Activated CD4-positive, alpha-beta T cell treated with anti-CD3 and anti-CD28 coated beads, Interleukin-2, amount 50 U/mL, for 48 hours (primary cell): ENCODE data around the gene TEX36.
A peak's percentile ranks its signal among the peaks of the same experiment; 100 is the strongest.
"Not testable (repeated sequence)": the region's sequence is repeated elsewhere in the genome, so short reads cannot be mapped to it uniquely, and the experiment has no call there.

Experiments
- DNase-seq, 2 experiments: peaks; one replicate each; pipeline ENCODE4 v3.0.0-alpha.2; 2020

Gene TEX36, protein sequence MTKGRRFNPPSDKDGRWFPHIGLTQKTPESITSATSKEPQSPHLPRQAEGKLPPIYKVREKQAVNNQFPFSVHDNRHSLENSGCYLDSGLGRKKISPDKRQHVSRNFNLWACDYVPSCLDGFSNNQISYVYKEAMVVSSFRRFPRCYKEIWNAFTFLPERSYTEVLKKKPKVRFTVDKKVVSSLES

DNA sequence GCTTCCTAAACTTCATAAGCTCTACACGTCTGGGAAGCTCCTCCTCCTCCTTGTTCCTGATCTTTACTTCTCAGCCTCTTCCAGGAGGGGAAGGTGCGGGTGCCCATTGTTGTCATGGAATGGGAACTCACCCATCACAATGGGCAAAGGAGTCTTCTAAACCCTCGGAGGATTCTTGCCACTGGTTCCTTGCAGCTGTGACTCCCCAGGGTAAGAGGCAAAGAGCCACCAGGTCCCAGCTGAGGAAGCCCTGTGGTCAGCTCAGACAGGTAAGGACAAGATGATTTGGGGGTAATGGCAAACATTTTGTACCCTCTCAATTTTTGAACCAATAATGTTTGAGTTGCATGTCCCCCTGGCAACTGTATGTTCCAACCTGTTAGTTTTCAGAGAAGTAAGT lies at the start of gene TEX36:
Gene TEX36 (minus strand): TSS at position 101 of the 400 bp plus-strand sequence. CDS start 174 bp downstream, outside the sequence.
- DNase-seq, result no peak

DNA sequence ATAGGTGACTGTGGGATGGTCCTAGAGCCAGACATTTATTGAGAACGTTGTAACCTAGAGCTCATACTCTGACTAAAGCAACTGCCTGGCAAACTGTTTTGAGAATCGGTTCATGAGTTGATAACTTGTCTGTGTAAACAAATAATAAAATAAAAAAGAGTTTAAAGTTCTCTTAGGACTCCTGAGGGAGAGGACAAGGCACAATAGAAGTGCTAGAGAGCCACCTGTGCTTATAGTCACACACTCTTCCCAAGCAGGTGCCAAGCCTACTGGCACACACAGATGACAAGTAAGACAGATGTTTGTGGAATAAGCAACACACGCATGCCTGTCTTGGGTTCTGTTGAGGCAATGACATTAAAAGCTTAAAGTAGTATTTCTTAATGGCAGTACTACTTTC lies 44.5 kb upstream of the TEX36 start:
- DNase-seq, result no peak

DNA sequence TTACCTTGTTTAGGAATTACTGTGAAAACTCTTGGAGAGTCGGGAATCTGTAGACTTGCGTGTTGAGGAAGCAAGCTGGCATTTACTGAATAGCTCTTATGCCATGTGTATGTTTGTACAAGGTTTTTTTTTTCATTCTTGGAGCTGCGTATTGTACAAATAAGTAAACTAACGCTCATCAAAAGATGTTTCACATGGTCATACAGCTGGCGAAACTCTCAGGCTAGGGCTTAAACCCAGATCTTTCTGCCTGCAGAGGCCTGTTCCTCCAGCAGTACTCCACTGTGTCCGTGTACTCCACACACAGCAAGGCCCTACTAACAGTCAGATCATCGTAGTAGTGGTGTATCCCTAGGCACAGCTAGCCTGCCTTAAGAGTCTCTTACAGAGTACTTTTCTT lies 44.0 kb upstream of the TEX36 start:
- no peak for DNase-seq

DNA sequence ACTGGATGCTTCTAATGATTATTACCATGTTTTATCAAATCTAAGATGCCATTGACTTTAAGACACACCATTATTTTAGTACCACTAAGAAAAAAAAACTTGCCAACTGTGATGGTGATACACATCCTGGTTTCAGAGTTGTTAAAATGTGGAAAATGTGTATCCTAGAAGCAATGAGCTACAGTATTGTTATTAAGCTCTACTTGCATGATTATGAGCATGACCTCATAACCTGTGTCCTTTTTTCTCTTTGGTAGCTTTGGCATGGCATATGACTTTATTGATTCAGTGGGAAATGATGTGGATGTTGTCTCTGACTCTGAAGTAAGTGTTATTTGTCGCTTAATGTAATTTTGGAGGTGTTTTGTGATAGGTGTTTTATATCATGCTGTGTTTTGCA lies 39.8 kb upstream of the TEX36 start:
- no peak for DNase-seq

DNA sequence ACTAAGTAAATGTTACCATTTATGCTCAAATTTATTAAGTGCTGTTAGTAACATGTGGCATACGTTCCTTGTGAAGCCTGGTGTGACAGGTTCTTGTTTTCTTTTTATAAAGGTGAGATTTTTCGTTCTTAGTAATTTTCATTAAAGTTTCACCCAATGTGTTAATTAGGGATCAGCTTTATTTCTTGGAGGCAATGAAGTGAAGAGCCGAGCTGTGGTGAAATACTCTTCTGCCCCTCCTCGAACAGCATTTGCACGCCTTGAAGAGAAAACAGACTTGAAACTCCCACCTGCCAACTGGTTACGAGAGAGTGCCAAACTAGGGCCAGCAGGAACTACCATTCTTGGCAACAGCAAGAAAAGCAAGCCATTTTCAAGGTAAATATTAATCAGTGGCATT lies 38.1 kb upstream of the TEX36 start:
- no peak for DNase-seq

DNA sequence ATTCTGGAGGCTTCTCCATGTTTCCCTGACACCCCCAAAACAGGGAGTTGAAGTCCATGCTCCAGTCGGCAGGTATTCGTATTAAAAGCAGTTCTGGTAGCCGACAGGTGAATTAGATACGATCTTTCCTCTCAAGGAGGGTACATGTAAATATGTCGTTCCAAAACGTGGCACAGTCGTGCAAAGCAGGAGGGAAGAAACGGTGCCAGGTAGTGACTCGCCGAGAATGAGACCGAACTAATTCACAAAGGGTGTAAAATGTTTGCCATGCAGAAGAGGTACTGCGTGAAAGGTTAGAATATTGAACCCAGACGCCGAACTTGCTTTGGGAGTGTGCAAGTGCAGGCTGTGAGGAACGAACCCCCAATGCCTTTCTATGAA lies 37.0 kb upstream of the TEX36 start:
- DNase-seq, result peak in 1 of 2 experiments; percentile 1

DNA sequence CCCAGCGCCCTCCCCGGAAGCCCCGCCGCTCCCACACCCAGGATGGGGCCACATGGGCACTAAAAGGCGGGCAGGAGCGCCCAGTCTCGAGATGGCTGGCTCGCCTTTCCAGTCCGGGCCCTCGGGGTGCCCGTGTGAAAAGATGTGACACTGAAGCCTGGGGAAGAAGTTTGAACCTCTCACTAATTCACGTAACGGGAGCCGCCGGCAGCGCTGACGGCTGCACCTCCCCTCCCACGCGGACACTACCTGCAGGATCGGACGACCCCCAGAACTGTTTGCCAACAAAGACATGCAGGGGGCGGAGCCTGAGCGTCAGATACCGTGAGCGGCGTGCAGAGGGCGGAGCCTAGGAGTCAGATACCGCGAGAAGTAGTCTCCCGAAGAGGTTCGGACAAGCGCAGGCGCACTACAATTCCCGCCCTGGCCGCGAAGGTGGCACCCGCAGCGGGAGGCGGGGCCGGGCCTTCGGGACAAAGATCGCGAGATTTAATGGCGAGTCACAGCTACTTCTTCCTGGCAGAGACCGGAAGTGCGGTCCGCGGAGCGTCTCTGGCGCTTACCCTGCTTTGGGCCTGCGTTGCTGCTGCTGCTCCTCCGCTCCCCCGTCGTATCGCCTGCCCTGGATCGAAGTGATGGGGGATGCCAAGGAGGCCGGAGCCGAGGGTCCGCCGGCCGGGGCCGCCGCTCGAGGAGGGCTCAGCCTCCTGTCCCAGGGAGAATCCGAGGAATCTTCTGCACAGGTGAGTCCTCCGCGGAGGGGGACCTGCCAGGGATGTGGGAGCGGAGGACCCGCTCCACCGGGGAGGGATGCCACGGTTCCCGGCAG lies 36.4 kb upstream of the TEX36 start, which contains the start of gene EDRF1:
Gene EDRF1 (plus strand): TSS at position 537 of the 829 bp plus-strand sequence. CDS start 99 bp downstream, at position 636.
- peak; percentile 98 to 99 for DNase-seq

DNA sequence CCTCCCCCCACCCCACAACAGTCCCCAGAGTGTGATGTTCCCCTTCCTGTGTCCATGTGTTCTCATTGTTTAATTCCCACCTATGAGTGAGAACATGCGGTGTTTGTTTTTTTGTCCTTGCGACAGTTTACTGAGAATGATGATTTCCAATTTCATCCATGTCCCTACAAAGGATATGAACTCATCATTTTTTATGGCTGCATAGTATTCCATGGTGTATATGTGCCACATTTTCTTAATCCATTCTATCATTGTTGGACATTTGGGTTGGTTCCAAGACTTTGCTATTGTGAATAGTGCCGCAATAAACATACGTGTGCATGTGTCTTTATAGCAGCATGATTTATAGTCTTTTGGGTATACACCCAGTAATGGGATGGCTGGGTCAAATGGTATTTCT lies 31.8 kb upstream of the TEX36 start:
- DNase-seq, result not testable (repeated sequence)

DNA sequence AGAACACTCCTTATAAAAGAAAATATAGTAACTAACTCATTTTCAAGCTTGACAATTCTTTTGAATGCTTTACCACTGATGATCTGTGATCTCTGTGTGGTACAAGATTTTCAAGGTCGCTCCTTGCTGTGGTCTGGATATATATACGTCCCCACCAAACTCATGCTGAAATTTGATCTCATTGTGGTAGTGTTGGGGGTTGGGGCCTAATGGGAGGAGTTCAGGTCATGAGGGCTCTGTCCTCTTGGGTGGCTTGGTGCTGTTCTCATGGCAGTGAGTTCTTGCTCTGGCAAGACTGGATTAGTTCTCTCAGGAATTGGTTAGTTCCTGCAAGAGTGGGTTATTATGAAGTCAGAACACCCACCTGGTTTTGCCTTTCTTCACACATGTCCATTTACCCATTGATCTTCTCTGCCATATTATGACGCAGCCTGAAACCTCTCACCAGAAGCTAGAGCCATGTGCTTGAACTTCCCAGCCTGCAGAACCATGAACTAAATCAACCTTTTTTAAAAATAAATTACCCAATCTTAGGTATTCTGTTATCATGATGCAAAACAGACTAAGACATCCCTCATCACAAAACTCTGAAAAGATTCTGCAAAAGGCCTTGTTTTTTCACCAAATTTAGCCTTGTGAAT lies 28.3 kb upstream of the TEX36 start:
- no peak for DNase-seq

DNA sequence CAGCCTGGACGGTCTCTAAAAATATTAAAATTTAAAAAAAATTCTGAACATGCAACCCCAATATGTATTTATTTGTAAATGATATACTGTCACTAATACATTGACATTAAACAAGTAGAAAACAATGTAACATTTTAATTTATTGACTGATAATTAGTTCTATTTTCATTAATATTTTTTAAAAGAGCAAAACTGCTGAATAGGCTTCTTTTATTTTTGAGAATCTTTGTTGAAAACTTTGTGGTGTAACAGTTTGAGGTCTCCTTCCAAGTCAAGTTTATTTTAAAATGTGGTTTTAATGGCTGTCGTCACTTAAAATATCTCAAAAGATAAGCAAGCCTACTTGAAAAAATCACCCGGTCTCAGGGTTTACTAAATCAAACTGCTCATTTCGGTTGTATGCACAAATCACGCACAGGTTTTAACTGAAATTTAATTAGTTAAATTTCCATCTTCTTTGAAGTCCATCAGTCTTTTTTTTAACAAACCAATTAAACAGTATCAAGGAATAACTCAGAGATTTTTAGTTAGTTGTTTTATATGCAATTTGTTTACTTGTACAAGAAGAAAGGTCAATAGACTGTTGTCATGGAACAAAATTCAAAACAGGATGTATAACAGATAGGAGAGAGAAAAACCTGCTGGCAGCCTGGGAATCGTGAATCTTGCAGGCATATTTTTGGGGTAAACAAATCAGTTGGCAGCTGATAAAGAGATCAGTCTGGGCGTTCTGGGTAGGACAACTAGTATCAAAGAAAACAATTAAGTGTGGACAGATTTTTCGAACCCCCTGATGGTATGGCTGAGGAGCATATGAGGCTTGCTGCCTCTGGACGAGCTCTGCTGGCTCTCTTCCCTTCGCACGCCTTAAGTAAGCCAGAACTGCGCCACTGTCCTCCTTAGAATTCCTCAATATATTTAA lies 26.9 kb upstream of the TEX36 start:
- no peak for DNase-seq

DNA sequence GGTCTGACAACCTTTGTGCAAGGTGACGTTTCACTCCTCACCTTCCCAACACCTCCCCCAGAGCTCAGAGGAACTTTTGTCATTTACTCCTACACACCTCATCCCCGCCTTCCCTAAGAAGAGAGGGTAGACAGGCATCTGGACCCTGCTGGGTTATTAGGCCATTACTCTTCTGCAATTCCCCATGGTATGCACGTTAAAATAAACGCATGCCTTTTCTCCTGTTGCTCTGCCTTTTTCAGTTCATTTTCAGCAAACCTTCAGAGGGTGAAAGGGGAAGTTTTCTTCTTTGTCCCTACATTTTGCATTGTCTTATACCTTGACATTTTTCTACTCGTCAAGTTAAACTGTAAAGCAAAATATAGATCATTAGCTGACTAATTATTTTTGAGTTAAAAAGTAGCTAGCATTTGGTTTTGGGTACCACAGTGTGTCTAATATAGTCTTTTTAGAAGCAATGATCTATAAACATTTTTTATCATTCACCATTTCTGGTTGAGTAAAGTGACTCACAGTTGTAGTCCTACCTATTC lies 26.1 kb upstream of the TEX36 start:
- DNase-seq, result no peak

DNA sequence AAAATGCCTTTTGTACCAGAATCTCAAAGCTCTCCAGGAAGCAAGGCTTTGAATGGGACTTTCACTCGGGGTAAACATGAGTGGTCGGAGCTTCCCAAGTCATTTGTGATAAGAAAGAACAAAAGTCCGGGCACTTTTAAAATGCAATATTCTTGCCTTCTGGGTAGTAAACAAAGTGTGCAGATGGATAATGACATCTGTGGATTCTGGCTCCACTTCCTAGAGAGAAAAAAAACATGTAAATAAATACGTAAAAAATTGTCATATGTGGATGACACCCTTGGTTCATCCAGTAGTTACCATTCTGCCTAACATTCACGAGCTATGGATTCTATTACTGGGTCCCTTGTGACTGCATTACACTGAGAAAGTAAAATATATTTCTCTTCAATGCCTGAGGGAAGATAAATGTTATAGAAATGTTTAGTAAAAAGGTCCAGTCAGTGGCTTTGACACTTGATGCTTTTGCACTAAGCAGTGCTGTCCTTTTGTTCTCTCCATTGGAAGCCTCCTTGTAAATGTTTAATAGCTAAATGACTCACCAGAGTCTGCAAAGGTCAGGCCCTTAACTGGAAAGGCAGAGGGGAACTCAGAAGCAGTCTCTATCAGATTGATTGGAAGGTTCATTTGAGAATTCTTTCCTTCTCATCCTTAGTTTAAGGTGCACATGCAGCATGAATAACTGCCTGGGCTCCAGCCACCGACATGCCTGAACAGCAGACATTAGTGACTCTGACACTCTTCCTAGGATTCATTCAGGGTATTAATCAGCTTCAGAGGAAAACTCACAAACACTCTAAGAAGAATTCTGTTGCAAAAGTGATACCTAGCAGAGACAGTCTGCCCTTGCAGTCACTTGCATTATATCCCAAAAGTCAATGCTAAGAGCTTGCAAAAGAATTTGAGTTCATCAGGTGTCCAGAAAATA lies 24.8 kb upstream of the TEX36 start:
- no peak for DNase-seq

DNA sequence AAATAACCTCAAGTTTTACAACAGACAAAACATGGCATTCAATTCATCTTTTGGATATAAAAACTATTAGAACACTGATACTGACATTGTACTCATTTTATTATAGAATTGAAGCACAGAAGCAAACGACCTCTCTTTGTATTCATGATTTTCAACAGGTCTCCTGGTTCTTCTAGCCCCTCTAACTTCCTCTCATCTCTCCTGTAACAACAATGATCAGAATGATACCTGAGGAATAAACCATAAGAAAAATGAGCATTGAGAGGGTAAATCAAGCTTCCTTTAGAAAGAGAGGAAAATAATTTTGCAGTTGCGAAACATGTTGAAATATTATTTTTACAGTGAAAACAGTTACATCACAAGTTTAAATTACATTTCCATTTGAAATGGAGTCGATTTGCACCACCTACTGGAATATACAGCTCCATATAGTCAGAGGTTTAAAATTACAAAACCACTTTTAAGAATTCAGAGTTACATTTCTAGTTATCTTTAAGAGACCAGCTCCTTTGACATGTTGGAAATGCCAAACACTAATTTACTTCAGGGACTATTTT lies 17.5 kb upstream of the TEX36 start:
- DNase-seq, result no peak

DNA sequence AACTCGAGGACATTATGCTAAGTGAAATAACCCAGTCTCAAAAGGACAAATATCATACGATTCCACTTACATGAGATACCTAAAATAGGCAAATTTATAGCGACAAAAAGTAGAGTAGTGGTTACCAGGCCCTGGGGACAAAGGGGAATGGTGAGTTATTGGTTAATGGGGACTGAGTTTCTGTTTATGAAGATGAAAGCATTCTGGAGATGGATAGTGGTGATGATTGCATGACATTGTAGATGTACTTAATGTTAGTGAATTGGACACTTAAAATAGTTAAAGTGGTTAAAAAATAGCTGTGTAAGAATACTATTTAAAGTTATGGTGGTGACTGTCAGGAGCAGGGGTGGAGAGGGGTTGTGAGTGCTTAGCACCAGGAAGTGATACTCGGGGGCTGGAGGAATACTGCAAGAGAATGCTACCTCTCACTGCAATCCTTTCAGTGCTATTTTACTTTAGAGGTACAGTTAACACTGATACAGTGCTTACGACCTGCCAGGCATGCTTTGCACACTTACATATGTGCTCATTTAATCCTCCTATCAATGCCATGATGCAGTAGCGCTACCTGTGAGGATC lies 16.7 kb upstream of the TEX36 start:
- no peak for DNase-seq

DNA sequence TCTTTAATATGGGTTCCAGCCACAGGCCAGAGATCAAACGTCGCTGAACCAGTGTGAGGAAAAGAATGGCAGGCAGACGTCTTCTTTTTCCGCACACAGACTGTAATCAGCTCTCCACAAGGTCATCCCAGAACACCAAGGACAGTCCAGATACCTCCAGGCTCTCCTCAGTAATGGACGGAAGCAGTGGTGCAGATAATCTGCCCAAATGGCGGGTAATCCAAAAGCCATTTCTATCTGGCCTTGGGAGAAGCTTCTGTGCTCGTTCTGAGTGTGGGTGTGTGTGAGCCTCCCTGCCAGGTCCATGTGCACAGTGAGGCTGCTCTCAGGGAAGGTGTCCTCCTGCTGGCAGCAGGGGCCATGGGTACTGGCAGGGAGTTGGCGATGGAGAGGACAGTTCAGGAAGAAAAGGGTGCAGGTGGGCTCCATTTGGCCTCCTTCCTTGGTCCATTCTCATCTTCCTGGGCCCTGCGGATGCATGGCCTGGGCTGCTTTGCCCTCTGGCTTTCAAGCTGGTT lies 15.6 kb upstream of the TEX36 start:
- DNase-seq, result no peak

DNA sequence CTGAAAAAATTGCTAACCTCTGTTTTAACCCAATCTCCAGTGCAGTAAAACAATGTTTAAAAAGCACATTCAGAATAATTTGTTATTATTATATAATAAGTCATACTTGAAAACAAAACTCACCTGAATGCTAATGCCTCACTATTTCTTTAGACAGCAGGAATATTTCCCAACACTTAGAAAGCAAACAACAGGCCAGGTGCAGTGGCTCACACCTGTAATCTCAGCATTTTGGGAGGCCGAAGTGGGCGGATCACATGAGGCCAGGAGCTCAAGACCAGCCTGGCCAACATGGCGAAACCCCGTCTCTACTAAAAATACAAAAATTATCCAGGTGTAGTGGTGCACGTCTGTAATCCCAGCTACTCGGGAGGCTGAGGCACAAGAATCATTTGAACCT lies 13.9 kb upstream of the TEX36 start:
- DNase-seq, result not testable (repeated sequence)

DNA sequence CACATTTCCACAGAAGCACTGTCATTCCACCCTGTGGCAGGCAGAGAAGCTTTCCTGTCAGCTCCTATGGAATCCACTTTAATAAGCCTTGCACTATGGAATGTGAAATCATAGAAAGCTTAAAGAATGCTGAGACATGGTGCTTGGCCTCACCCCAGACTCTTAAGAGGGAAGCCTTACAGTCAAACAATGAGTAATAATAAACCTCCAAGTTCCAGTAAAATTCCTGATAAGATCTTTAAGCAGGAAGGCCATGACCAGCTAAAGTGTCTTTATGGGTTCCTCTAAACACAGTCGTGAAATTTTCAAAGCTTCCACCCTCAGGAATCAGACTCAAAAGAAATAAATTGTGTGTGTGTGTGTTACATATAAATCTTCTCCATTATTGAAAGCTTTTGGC lies 11.9 kb upstream of the TEX36 start:
- DNase-seq, result no peak

DNA sequence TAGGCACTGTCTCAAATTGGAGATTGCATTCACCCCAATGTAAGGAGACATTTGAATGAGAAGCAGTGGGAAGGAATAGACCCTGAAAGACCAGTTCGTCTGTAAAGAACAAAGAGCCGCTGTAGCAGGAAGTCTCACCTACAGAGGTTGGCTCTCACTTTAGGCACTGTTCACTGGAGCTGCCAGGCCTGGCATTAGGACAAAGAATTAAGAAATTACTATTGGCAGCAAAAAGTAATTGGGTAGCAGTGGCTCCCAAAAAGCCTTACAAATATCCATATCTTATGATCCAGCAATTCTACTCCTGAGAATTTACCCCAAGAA lies 10.5 kb upstream of the TEX36 start:
- no peak for DNase-seq

DNA sequence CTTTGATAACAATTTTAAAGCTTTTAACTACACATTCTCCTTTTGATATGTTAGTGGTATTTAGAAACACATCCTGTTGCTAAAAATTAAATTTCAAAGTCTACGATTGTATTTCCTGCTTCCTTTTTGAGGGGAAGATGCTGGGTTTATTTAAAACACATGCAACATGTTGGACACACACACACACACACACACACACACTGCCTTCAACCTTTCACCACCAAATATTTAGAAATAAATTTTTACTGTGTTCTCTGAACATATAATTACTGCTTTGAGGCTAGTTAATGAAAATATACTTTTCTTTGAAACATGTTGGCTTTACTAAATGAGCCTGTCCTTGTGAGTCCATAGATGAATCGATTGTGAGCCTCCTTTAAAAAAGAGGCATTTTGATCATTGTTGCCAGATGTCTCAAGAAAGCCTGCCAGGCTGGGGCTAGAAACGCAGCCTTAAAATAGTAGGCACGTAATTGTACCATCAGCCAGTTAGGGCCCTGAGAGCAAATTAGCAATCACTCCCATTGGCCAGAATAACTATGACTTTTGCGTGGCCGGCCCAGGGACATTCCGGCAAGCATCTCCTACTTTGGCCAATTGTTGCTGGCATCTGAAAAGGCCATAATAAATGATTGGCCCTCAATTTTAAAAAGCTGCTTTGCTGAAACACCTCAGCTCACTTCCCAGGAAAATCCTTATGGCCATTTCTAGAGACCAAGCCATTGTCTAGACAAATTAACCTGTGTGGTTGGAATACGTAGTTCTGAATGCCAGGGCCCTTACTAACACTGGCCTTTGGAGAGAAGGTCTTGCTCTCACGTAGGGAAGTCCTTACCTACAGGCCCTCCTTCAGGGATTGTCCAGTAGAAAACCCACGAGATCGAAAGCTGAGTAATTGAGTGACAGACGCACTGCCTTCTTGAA lies 9.9 kb upstream of the TEX36 start:
- no peak for DNase-seq

DNA sequence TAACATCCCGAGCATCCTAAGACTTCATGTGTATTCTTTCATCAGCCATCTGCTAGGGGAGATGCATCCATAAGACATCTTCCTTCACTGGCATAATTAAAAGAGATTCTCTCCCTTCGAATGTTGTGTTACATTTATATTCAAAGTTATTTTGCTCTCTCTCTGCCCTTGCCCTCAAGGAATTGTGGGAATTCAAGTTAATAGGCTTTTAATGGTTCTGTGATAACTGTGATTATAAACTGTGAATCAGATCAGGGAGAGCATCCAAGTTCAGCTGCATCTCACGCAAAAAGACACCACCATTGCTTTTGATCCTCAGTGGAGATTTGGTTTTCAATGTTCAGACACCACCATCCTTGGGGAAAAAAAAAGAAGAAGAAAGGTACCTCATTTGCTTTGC lies 9.2 kb upstream of the TEX36 start:
- DNase-seq, result no peak
